ENCODE results near the gene ANAPC10. TPM values are rescaled to one million over a fixed set of nuclear protein-coding genes. Genes with fewer than 3 reads are reported as not detected.

The ANAPC10 gene
- total and polyA plus RNA-seq, 4 donors, result 17.8 to 53.7 (median 21.6) TPM

DNA sequence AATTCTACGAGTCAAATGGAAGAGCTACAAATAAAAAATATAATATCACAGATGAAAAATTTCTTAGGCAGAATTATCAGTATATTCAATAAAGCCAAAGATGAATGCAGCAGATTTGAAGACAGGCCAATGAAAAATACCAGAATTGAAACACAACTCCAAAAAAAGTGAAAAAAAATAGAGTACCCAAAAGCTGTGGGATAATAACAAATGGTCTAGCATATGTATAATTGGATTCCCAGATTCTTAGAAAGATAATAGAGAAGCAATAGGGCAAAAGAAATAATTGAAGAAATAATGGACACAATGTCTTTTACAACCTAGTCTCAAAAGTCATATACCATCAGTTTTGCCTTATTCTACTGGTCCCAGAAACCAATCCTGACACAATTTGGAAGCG is 4.4 kb downstream of the ANAPC10 start:
- no peak for DNase-seq

DNA sequence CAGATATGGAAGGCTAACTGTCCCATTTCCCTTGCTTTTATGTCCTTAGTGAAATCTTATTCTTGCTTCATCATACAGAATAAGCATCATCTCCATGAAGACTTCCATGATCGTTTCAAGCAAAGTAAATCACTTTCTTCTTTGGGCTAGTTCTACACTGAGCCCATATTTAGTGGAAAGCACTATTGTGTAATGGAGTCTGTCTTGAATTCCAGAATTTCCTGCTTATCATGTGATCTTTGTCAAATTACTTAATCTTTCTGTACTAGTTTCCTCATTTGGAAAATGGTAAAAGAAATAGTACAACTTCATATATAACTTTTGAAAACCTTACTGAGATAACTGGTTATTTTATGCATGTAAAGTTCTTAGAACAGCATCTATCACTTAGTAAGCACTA is 7.6 kb downstream of the ANAPC10 start:
- 76 to 83% methylated on average over 1 of the region's 1 CpG for WGBS, 2 donors
- H3K4me1 ChIP-seq (ENCODE audit: control insufficient read depth in 5 of 5, insufficient read depth in 5 of 5, low read length in 5 of 5), result no peaks in the 10 kb centered on the region
- ATAC-seq (ENCODE audit: insufficient read depth, low FRiP score) (no peak), DNase-seq (no peak)
- H3K27ac ChIP-seq (ENCODE audit: low read depth in 1 of 2, low read length in 1 of 2), result no peak overlapping the region
- no peaks in the 10 kb centered on the region for H3K27me3 ChIP-seq (ENCODE audit: control insufficient read depth in 3 of 3, insufficient read depth in 3 of 3, low read length in 2 of 3)
- H3K9me3 ChIP-seq (ENCODE audit: control insufficient read depth in 4 of 4, insufficient read depth in 3 of 4, low read length in 3 of 4), result peaks cover 0 to 10% (median 3%) of the 10 kb centered on the region in 4 donors
- peaks cover 18 to 37% (median 28%) of the 10 kb centered on the region in 4 donors for H3K36me3 ChIP-seq (ENCODE audit: control insufficient read depth in 4 of 4, insufficient read depth in 4 of 4, low read length in 4 of 4)
- H3K9ac ChIP-seq (ENCODE audit: insufficient read depth in 1 of 2, low read length in 2 of 2), result no peak overlapping the region
- no peak overlapping the region for H3K4me3 ChIP-seq
- TF ChIP-seq, protein P1, sequence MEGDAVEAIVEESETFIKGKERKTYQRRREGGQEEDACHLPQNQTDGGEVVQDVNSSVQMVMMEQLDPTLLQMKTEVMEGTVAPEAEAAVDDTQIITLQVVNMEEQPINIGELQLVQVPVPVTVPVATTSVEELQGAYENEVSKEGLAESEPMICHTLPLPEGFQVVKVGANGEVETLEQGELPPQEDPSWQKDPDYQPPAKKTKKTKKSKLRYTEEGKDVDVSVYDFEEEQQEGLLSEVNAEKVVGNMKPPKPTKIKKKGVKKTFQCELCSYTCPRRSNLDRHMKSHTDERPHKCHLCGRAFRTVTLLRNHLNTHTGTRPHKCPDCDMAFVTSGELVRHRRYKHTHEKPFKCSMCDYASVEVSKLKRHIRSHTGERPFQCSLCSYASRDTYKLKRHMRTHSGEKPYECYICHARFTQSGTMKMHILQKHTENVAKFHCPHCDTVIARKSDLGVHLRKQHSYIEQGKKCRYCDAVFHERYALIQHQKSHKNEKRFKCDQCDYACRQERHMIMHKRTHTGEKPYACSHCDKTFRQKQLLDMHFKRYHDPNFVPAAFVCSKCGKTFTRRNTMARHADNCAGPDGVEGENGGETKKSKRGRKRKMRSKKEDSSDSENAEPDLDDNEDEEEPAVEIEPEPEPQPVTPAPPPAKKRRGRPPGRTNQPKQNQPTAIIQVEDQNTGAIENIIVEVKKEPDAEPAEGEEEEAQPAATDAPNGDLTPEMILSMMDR (IDR thresholded peaks at IDR 0.05; ENCODE audit: control extremely low read depth, extremely low read depth), result no peak

More for the DNA sequence above, 4.4 kb downstream of the ANAPC10 start:
- Histone ChIP-seq H3K9ac (ENCODE audit: insufficient read depth in 1 of 2, low read length in 2 of 2) (no peak overlapping the region), H3K36me3 (ENCODE audit: control insufficient read depth in 4 of 4, insufficient read depth in 4 of 4, low read length in 4 of 4) (peaks cover 13 to 41% (median 28%) of the 10 kb centered on the region in 4 donors), H3K9me3 (ENCODE audit: control insufficient read depth in 4 of 4, insufficient read depth in 3 of 4, low read length in 3 of 4) (peaks cover 0 to 10% (median 3%) of the 10 kb centered on the region in 4 donors), H3K4me1 (ENCODE audit: control insufficient read depth in 5 of 5, insufficient read depth in 5 of 5, low read length in 5 of 5) (peaks cover 2 to 8% (median 5%) of the 10 kb centered on the region in 5 donors), H3K4me3 (no peak overlapping the region), H3K27ac (ENCODE audit: low read depth in 1 of 2, low read length in 1 of 2) (no peak overlapping the region), H3K27me3 (ENCODE audit: control insufficient read depth in 3 of 3, insufficient read depth in 3 of 3, low read length in 2 of 3) (no peaks in the 10 kb centered on the region)
- TF ChIP-seq, protein P1 (IDR thresholded peaks at IDR 0.05; ENCODE audit: control extremely low read depth, extremely low read depth), result no peak
- no peak for ATAC-seq (ENCODE audit: insufficient read depth, low FRiP score)
- 96 to 100% methylated on average over 2 of the region's 2 CpGs for WGBS, 2 donors

GRCh38 chr4:145083891-145084605 is 13.9 kb downstream of the ANAPC10 start:
- WGBS, 2 donors, result 98% methylated on average over 1 of the region's 1 CpG
- DNase-seq, result no peak
- ATAC-seq (ENCODE audit: insufficient read depth, low FRiP score), result no peak

More at GRCh38 chr4:145083891-145084605, 13.9 kb downstream of the ANAPC10 start:
- no peaks in the 10 kb centered on the region for H3K4me1 ChIP-seq (ENCODE audit: control insufficient read depth in 5 of 5, insufficient read depth in 5 of 5, low read length in 5 of 5)
- H3K36me3 ChIP-seq (ENCODE audit: control insufficient read depth in 4 of 4, insufficient read depth in 4 of 4, low read length in 4 of 4), result peaks cover 5 to 12% (median 9%) of the 10 kb centered on the region in 4 donors
- H3K9ac ChIP-seq (ENCODE audit: insufficient read depth in 1 of 2, low read length in 2 of 2), result no peak overlapping the region
- TF ChIP-seq, protein P1 (IDR thresholded peaks at IDR 0.05; ENCODE audit: control extremely low read depth, extremely low read depth), result no peak
- H3K9me3 ChIP-seq (ENCODE audit: control insufficient read depth in 4 of 4, insufficient read depth in 3 of 4, low read length in 3 of 4), result no peaks in the 10 kb centered on the region
- no peak overlapping the region for H3K27ac ChIP-seq (ENCODE audit: low read depth in 1 of 2, low read length in 1 of 2)
- no peaks in the 10 kb centered on the region for H3K27me3 ChIP-seq (ENCODE audit: control insufficient read depth in 3 of 3, insufficient read depth in 3 of 3, low read length in 2 of 3)
- no peak overlapping the region for H3K4me3 ChIP-seq

Measured in lung (tissue), 12 donors.